Gastrocnemius medialis (tissue), 4 donors: ENCODE measurements around the gene RAB22A. TPM values are rescaled to one million over a fixed set of nuclear protein-coding genes. Genes with fewer than 3 reads are reported as not detected.
"Not testable (repeated sequence)": the region's sequence is repeated elsewhere in the genome, so short reads cannot be mapped to it uniquely, and the experiment has no call there.

Experiments
- ATAC-seq, 2 donors: fragments of 150-250 bp; one replicate each; pipeline ENCODE4 v1.9.1; 2016
- DNase-seq, 2 donors: peaks; one replicate each; pipeline ENCODE4 v3.0.0-alpha.2; 2019
- H3K27ac ChIP-seq, 4 donors: fragments of 200-600 bp; sonication (generic); 1 replicate in 1 of 4; 2 replicates in 3 of 4; pipeline ENCODE4 v1.5.1; 2016 to 2018; ENCODE audit warnings: mild to moderate bottlenecking in 2 of 4, moderate library complexity in 1 of 4
- H3K27me3 ChIP-seq, 3 donors: fragments of 200-600 bp; sonication (generic) in 2 of 3; 1 replicate in 1 of 3; 2 replicates in 2 of 3; pipeline versions ENCODE4 v1.5.1 to v1.6.0; 2016 to 2019; ENCODE audit warnings: mild to moderate bottlenecking in 1 of 3, moderate library complexity in 1 of 3
- H3K36me3 ChIP-seq, 2 donors: fragments of 200-600 bp; sonication (generic) in 1 of 2; one replicate each; pipeline ENCODE4 v1.5.1; 2017 to 2018
- H3K4me1 ChIP-seq, 2 donors: fragments of 200-600 bp; sonication (generic) in 1 of 2; one replicate each; pipeline ENCODE4 v1.5.1; 2016 to 2017; ENCODE audit warnings: mild to moderate bottlenecking in 2 of 2
- H3K4me3 ChIP-seq, 4 donors: fragments of 200-600 bp; sonication (generic) in 3 of 4; 1 replicate in 1 of 4; 2 replicates in 3 of 4; pipeline ENCODE4 v1.5.1; 2016 to 2019; ENCODE audit warnings: mild to moderate bottlenecking in 2 of 4
- H3K9me3 ChIP-seq, 3 donors: fragments of 200-600 bp; sonication (generic) in 2 of 3; 1 replicate in 1 of 3; 2 replicates in 2 of 3; pipeline ENCODE4 v1.5.1; 2016 to 2019
- POLR2A ChIP-seq, 2 donors: fragments of 450-650 bp; IDR thresholded peaks; one replicate each; pipeline ENCODE4 v1.6.1; 2017; ENCODE audit warnings: antibody characterized with exemption in 2 of 2, mild to moderate bottlenecking in 2 of 2, moderate library complexity in 2 of 2
- in situ Hi-C, 4 donors: fragments of 200-750 bp; cut with MboI; loops; one replicate each; pipeline versions ENCODE4 v1.15.0 to v1.8.0; 2017; ENCODE audit warnings: low sequenced_read_pairs in 4 of 4
- intact Hi-C: fragments of 100-400 bp; cut with DNase I; formaldehyde crosslinking; loops from one replicate; pipeline ENCODE4 v1.15.1; 2023; ENCODE audit warnings: low total_unique reads
- total RNA-seq, 4 donors: library from RNA; depleted of rRNA; stranded (reverse); fragments of >200 nt; gene quantifications; one replicate each; pipeline versions ENCODE4 v1.1.0 to v1.2.3, GENCODE V29; 2016
- TF ChIP-seq, protein P1 (sequence below), 5 experiments: fragments of 450-650 bp in 3 of 5; fragments of 200-600 bp in 2 of 5; sonication (generic) in 2 of 5; IDR thresholded peaks in 4 of 5; conservative IDR thresholded peaks in 1 of 5; 1 replicate in 4 of 5; 2 replicates in 1 of 5; pipeline ENCODE4 v1.5.1; 2016 to 2019; ENCODE audit warnings: antibody characterized with exemption in 5 of 5, mild to moderate bottlenecking in 3 of 5, moderate library complexity in 3 of 5

RAB22A gene
- total RNA-seq, 4 donors from 2014 or later: 8.0 to 10.9 (median 9.3) TPM

DNA sequence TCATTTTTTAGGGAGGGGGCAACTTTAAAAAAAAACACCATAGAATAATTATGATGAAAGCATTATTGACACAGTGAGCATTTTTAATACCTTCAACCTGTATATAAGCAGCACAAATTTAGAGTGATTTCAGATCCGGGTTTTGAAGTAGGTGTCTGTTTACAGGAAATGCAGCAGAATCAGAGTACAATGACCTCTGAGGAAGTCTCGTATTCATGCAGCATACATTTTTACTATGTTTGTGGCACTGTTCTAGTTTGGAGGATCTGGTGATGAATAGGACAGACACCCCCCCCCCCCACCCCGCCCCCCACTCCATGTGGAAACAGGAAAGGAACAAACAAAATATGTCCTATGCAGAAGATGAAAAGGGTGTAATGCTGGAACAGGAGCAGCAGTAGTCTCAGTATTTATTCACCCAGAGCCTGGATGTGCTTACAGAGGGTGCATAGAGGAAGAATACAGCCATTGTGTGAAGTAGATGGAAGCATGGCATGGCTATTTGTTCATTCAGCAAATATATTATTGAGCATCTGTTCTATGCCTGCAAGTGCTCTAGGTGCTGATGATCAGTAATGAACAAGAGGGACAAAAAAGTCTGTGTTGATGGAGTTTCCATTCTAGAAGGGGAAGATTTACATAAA lies 99.2 kb downstream of the RAB22A start:
- intact Hi-C loops: loop anchor here (1.0 to 10.0 kb wide), 3 partner anchors 19 to 636 kb away; partner anchors contain the start of genes PRELID3B and VAPB
- in situ Hi-C loops: no loop called here
- no peak for DNase-seq
- Histone ChIP-seq H3K4me1 (peaks cover 58 to 70% of the 10 kb centered on the region in 2 donors), H3K36me3 (no peaks in the 10 kb centered on the region), H3K27me3 (no peaks in the 10 kb centered on the region), H3K4me3 (peak overlapping the region; percentile 8 to 28 (median 16)), H3K27ac (peak overlapping the region; percentile 80 to 81 (median 80)), H3K9me3 (no peaks in the 10 kb centered on the region)
- TF ChIP-seq POLR2A (IDR thresholded peaks at IDR 0.05): no peak
- TF ChIP-seq, protein P1, sequence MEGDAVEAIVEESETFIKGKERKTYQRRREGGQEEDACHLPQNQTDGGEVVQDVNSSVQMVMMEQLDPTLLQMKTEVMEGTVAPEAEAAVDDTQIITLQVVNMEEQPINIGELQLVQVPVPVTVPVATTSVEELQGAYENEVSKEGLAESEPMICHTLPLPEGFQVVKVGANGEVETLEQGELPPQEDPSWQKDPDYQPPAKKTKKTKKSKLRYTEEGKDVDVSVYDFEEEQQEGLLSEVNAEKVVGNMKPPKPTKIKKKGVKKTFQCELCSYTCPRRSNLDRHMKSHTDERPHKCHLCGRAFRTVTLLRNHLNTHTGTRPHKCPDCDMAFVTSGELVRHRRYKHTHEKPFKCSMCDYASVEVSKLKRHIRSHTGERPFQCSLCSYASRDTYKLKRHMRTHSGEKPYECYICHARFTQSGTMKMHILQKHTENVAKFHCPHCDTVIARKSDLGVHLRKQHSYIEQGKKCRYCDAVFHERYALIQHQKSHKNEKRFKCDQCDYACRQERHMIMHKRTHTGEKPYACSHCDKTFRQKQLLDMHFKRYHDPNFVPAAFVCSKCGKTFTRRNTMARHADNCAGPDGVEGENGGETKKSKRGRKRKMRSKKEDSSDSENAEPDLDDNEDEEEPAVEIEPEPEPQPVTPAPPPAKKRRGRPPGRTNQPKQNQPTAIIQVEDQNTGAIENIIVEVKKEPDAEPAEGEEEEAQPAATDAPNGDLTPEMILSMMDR (IDR thresholded peaks at IDR 0.05 in 4 of 5, conservative IDR thresholded peaks at IDR 0.05 in 1 of 5): no peak
- peak in 1 of 2 donors; percentile 61 for ATAC-seq

DNA sequence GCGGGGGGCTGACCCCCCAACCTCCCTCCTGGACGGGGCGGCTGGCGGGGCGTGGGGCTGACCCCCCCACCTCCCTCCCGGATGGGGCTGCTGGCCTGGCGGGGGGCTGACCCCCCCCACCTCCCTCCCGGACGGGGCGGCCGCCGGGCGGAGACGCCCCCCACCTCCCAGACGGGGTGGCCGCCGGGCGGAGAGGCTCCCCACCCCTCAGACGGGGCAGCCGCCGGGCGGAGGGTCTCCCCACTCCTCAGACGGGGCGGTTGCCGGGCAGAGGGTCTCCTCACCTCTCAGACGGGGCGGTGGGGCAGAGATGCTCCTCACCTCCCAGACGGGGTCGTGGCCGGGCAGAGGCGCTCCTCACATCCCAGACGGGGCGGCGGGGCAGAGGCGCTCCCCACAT lies 104.7 kb downstream of the RAB22A start:
- H3K9me3 ChIP-seq, H3K36me3 ChIP-seq, H3K27me3 ChIP-seq, in situ Hi-C loops, H3K27ac ChIP-seq, intact Hi-C loops, H3K4me3 ChIP-seq, DNase-seq, ATAC-seq: not testable (repeated sequence)
- H3K4me1 ChIP-seq: peaks cover 18 to 37% of the 10 kb centered on the region in 2 donors

DNA sequence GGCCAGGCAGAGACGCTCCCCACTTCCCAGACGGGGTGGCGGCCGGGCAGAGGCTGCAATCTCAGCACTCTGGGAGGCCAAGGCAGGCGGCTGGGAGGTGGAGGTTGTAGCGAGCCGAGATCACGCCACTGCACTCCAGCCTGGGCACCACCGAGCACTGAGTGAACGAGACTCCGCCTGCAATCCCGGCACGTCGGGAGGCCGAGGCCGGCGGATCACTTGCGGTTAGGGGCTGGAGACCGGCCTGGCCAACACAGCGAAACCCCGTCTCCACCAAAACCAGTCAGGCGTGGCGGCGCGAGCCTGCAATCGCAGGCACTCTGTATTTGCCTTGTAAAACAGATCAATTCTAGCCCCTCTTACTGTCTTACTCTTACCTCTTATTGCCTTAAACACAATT lies 105.3 kb downstream of the RAB22A start:
- H3K9me3 ChIP-seq, H3K4me3 ChIP-seq, H3K27ac ChIP-seq, DNase-seq, H3K27me3 ChIP-seq, intact Hi-C loops, in situ Hi-C loops, ATAC-seq, H3K36me3 ChIP-seq: not testable (repeated sequence)
- H3K4me1 ChIP-seq: peaks cover 13 to 31% of the 10 kb centered on the region in 2 donors

DNA sequence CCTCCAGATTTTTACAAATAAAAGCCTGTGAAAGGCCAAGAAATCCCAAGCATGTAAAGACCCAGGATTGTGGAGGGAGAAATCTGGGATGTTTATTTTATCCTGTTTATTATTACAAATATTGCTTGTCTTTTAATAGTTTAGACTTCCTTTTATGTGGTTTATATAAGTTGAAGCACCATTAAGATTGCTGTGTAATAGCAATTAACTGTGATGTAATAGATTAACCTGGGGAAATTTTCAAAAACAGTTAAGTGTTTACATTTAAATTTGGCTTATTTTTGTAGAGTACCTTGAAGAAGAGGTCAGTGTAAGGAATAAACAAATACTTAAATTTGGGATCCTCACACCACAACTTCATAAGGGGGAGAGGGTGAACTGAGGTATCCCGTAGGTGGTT lies 106.5 kb downstream of the RAB22A start:
- in situ Hi-C loops: no loop called here
- intact Hi-C loops: no loop called here
- peaks cover 0 to 8% of the 10 kb centered on the region in 2 donors for H3K36me3 ChIP-seq
- ATAC-seq (no peak), DNase-seq (no peak)
- H3K4me3 ChIP-seq: no peak overlapping the region
- H3K27me3 ChIP-seq: no peaks in the 10 kb centered on the region
- peaks cover 13 to 23% of the 10 kb centered on the region in 2 donors for H3K4me1 ChIP-seq
- peak overlapping the region in 1 of 4 donors; percentile 27 for H3K27ac ChIP-seq
- no peaks in the 10 kb centered on the region for H3K9me3 ChIP-seq
- TF ChIP-seq, protein P1 (IDR thresholded peaks at IDR 0.05 in 4 of 5, conservative IDR thresholded peaks at IDR 0.05 in 1 of 5): no peak
- no peak for TF ChIP-seq POLR2A (IDR thresholded peaks at IDR 0.05)

DNA sequence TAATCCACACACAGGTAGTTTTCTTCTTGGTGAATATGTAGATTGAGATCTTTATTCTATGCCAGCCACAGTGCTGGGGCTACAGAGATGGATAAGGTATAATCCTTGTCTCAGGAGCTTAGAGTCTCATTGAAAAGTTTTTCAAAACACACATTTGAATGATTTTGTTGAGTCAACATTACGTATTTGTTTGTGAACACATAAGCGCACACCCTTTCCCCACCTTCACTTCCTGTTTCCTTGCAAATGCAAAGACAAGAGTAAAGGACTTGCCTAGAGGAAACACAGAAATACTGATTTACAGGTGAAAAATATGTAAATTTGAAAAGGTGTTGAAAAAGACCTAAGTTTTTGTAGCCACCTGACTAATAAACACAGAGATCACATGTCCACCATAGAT lies 107.3 kb downstream of the RAB22A start:
- Histone ChIP-seq H3K27me3 (no peaks in the 10 kb centered on the region), H3K9me3 (no peaks in the 10 kb centered on the region), H3K4me1 (peaks cover 13 to 23% of the 10 kb centered on the region in 2 donors), H3K27ac (no peak overlapping the region), H3K36me3 (peaks cover 0 to 12% of the 10 kb centered on the region in 2 donors), H3K4me3 (no peak overlapping the region)
- in situ Hi-C loops: no loop called here
- TF ChIP-seq POLR2A (IDR thresholded peaks at IDR 0.05): no peak
- TF ChIP-seq, protein P1 (IDR thresholded peaks at IDR 0.05 in 4 of 5, conservative IDR thresholded peaks at IDR 0.05 in 1 of 5): no peak
- no peak for DNase-seq
- no peak for ATAC-seq
- intact Hi-C loops: no loop called here

Other genes with a start within 250 kb of the RAB22A start
- not detected for gene ANKRD60, start 81.1 kb upstream of the RAB22A start, total RNA-seq
- 10 to 100 TPM; 30.4 to 37.7 (median 32.8) TPM for gene VAPB, start 79.5 kb downstream of the RAB22A start, total RNA-seq
- gene APCDD1L, start 205.7 kb downstream of the RAB22A start, total RNA-seq: under 1 TPM in 2 of 4 donors, not detected in 2; 0.07 to 0.22 TPM